GM23248 (cell line): ENCODE data around the gene NEK11. TPM values are rescaled to one million over a fixed set of nuclear protein-coding genes. Genes with fewer than 3 reads are reported as not detected.

ENCODE experiments used
- DNase-seq: peaks from one replicate; pipeline ENCODE4 v3.0.0-alpha.2; 2015
- H2AFZ ChIP-seq: fragments of 200-600 bp; sonication (generic); 2 replicates; pipeline ENCODE4 v1.6.1; 2016; ENCODE audit warnings: antibody characterized with exemption
- H3F3A ChIP-seq: fragments of 200-600 bp; sonication (generic); 2 replicates; pipeline ENCODE4 v1.6.1; 2016; ENCODE audit warnings: mild to moderate bottlenecking, antibody characterized with exemption, mixed run types; ENCODE audit not compliant: insufficient read depth
- H3K27ac ChIP-seq: fragments of 200-600 bp; sonication (generic); 2 replicates; pipeline ENCODE4 v1.5.1; 2016; ENCODE audit warnings: mild to moderate bottlenecking
- H3K27me3 ChIP-seq: fragments of 200-600 bp; sonication (generic); replicated peaks from 2 replicates; pipeline ENCODE4 v1.6.1; 2016; ENCODE audit warnings: mild to moderate bottlenecking; ENCODE audit not compliant: insufficient read depth
- H3K36me3 ChIP-seq: fragments of 200-600 bp; sonication (generic); 2 replicates; pipeline ENCODE4 v1.6.1; 2016; ENCODE audit warnings: low read depth, mild to moderate bottlenecking
- H3K4me1 ChIP-seq: fragments of 200-600 bp; sonication (generic); 2 replicates; pipeline ENCODE4 v1.6.1; 2016; ENCODE audit warnings: mild to moderate bottlenecking; ENCODE audit not compliant: insufficient read depth
- H3K4me2 ChIP-seq: fragments of 200-600 bp; sonication (generic); one replicate; pipeline ENCODE4 v1.6.1; 2016; ENCODE audit warnings: mild to moderate bottlenecking; ENCODE audit not compliant: unreplicated experiment
- H3K4me3 ChIP-seq: fragments of 200-600 bp; sonication (generic); 2 replicates; pipeline ENCODE4 v1.5.1; 2016; ENCODE audit warnings: mild to moderate bottlenecking
- H3K79me2 ChIP-seq: fragments of 200-600 bp; sonication (generic); 2 replicates; pipeline ENCODE4 v1.6.1; 2016; ENCODE audit warnings: mild to moderate bottlenecking; ENCODE audit not compliant: insufficient read depth
- H3K9ac ChIP-seq: fragments of 200-600 bp; sonication (generic); 2 replicates; pipeline ENCODE4 v1.6.1; 2016; ENCODE audit warnings: mild to moderate bottlenecking
- H3K9me2 ChIP-seq: fragments of 200-600 bp; sonication (generic); 2 replicates; pipeline ENCODE4 v1.6.1; 2016; ENCODE audit warnings: mixed run types, mild to moderate bottlenecking, moderate library complexity; ENCODE audit not compliant: insufficient read depth
- H3K9me3 ChIP-seq: fragments of 200-600 bp; sonication (generic); one replicate; pipeline ENCODE4 v1.6.1; 2017; ENCODE audit warnings: low read depth
- H4K20me1 ChIP-seq: fragments of 200-600 bp; sonication (generic); 2 replicates; pipeline ENCODE4 v1.6.0; 2016; ENCODE audit not compliant: insufficient read depth
- EZH2 ChIP-seq: fragments of 200-600 bp; sonication (generic); IDR thresholded peaks from 2 replicates; pipeline ENCODE4 v1.6.1; 2018; ENCODE audit warnings: antibody characterized with exemption, mild to moderate bottlenecking; ENCODE audit not compliant: insufficient read depth, poor library complexity, severe bottlenecking
- EZH2phosphoT487 ChIP-seq: fragments of 200-600 bp; sonication (generic); IDR thresholded peaks from 2 replicates; pipeline ENCODE4 v1.6.1; 2018; ENCODE audit warnings: antibody characterized with exemption, moderate library complexity, mild to moderate bottlenecking, low read depth; ENCODE audit not compliant: insufficient read depth
- WGBS, 2 experiments: methylation state at CpG; one replicate each; pipeline ENCODE4 v1.1.6; 2015 to 2017; ENCODE audit warnings: low lambda C conversion rate in 2 of 2, low coverage in 1 of 2; ENCODE audit errors: missing lambda C conversion rate in 2 of 2; 5-methylcytosine and 5-hydroxymethylcytosine counted together
- in situ Hi-C: fragments of 300-500 bp; cut with MboI; formaldehyde crosslinking; loops from 2 replicates; pipeline ENCODE4 v1.15.0; 2020
- polyA plus RNA-seq: library from polyadenylated mRNA; unstranded; fragments of >200 nt; fragmentation: Nextera tagmentation; extraction: Ambion mirVana; gene quantifications from 2 replicates; pipeline ENCODE4 v1.2.1, GENCODE V29; 2016
- total RNA-seq: library from RNA; depleted of rRNA; stranded (reverse); fragments of >200 nt; shearing (Covaris generic); gene quantifications from 2 replicates; pipeline ENCODE4 v1.2.3, GENCODE V29; 2014

The NEK11 gene
- total and polyA plus RNA-seq, 2 experiments from 2014 or later: 7.6 to 18.5 TPM

DNA sequence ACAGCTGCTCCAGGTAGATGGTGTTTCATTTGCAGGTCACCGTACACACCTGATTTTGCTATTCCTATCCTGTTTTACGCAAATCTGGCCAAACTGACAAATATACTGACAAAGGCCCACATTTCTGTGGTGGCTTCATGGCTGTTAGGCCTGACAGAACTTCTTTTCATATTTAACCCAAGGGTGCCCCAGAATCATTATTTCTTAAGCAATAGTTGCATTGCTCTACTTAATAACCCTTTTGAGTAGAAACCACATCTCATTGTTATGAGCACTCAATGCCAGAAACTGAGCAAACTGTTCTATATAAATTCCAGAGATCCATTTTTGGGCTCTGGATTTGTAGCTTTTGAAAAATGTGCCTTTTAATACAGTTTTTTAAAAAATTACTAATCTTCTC, 19.4 kb upstream of the NEK11 start:
- H3K36me3 ChIP-seq: peaks cover 24% of the 10 kb centered on the region; the same call in 1 of the 2 replicates
- no peak overlapping the region for H3K27ac ChIP-seq
- no peaks in the 10 kb centered on the region for H3K9me2 ChIP-seq
- no peaks in the 10 kb centered on the region for H4K20me1 ChIP-seq
- peaks cover 5% of the 10 kb centered on the region; the same call in 1 of the 2 replicates for H3K4me1 ChIP-seq
- H3K27me3 ChIP-seq: no peaks in the 10 kb centered on the region
- H3K4me2 ChIP-seq: no peak overlapping the region
- H3K9me3 ChIP-seq: no peaks in the 10 kb centered on the region
- in situ Hi-C loops: no loop called here
- no peak overlapping the region for H3K9ac ChIP-seq
- no peak overlapping the region for H2AFZ ChIP-seq
- TF ChIP-seq EZH2 (no peak), EZH2phosphoT487 (no peak)
- no peak for DNase-seq
- WGBS, 2 experiments: 96 to 100% methylated on average over 2 of the region's 2 CpGs
- no peak overlapping the region for H3K4me3 ChIP-seq
- H3K79me2 ChIP-seq: no peaks in the 10 kb centered on the region
- peaks cover 5% of the 10 kb centered on the region; the same call in 1 of the 2 replicates for H3F3A ChIP-seq

GRCh38 chr3:131007782-131008181, 18.9 kb upstream of the NEK11 start:
- peaks cover 29% of the 10 kb centered on the region; the same call in 1 of the 2 replicates for H3K36me3 ChIP-seq
- no peak overlapping the region for H3K4me2 ChIP-seq
- H3K9me3 ChIP-seq: no peaks in the 10 kb centered on the region
- H4K20me1 ChIP-seq: no peaks in the 10 kb centered on the region
- H2AFZ ChIP-seq: no peak overlapping the region
- no peaks in the 10 kb centered on the region for H3K9me2 ChIP-seq
- no peaks in the 10 kb centered on the region for H3K27me3 ChIP-seq
- H3K4me1 ChIP-seq: peaks cover under 1% of the 10 kb centered on the region; the same call in 1 of the 2 replicates
- in situ Hi-C loops: no loop called here
- no peaks in the 10 kb centered on the region for H3K79me2 ChIP-seq
- peaks cover 5% of the 10 kb centered on the region; the same call in 1 of the 2 replicates for H3F3A ChIP-seq
- no peak overlapping the region for H3K9ac ChIP-seq
- no peak overlapping the region for H3K27ac ChIP-seq
- 97 to 100% methylated on average over 2 of the region's 2 CpGs for WGBS, 2 experiments
- peak; percentile 27 for DNase-seq
- TF ChIP-seq EZH2 (no peak), EZH2phosphoT487 (no peak)
- H3K4me3 ChIP-seq: no peak overlapping the region

DNA sequence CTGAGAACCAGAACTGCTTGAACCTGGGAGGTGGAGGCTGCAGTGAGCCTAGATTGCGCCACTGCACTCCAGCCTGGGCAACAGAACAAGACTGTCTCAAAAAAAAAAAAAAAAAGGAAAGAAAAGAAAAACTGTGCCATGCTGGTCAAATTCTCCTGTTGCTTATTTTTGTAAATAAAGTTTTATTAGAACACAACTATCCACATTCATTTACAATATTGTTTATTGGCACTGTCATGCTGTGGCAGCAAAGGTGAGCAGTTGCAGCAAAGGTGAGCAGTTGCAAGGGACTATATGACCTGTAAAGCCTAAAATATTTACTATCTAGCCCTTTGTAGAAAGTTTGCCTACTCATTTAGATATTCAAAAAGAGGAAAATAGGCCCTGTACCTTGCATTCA, 18.4 kb upstream of the NEK11 start:
- no peak for DNase-seq
- no peak overlapping the region for H3K4me2 ChIP-seq
- TF ChIP-seq EZH2phosphoT487 (no peak), EZH2 (no peak)
- H3K79me2 ChIP-seq: no peaks in the 10 kb centered on the region
- no peak overlapping the region for H3K9ac ChIP-seq
- no peak overlapping the region for H3K4me3 ChIP-seq
- H3K27me3 ChIP-seq: no peaks in the 10 kb centered on the region
- H3K9me3 ChIP-seq: no peaks in the 10 kb centered on the region
- H4K20me1 ChIP-seq: no peaks in the 10 kb centered on the region
- H3K27ac ChIP-seq: no peak overlapping the region
- 93 to 100% methylated on average over 1 of the region's 1 CpG for WGBS, 2 experiments
- H3F3A ChIP-seq: peaks cover 6% of the 10 kb centered on the region
- peaks cover 35% of the 10 kb centered on the region for H3K36me3 ChIP-seq
- no peak overlapping the region for H2AFZ ChIP-seq
- no peaks in the 10 kb centered on the region for H3K4me1 ChIP-seq
- H3K9me2 ChIP-seq: no peaks in the 10 kb centered on the region
- in situ Hi-C loops: no loop called here

DNA sequence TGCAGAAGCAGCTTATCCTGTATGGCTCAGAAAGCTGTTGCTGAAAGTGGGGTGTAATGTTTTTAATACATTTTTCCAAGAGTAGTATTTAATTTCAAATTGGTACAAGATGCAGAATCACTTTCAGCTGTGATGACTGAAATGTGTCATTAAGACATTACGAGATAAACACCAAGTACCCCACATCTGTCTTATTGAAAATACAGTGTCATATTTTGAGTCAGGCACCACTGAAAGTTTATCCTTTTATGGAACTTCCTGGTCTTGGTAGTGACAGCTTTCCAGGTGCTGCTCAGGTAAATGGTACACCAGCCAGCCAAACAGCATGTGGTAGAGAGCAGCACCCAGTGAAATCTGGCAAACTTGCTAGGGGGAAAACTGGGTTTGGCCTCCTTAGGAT, 17.0 kb upstream of the NEK11 start:
- H3K36me3 ChIP-seq: peaks cover 46% of the 10 kb centered on the region
- H2AFZ ChIP-seq: no peak overlapping the region
- 61 to 69% methylated on average over 1 of the region's 1 CpG for WGBS, 2 experiments
- no peak for DNase-seq
- no peak overlapping the region for H3K4me2 ChIP-seq
- no peaks in the 10 kb centered on the region for H3K79me2 ChIP-seq
- in situ Hi-C loops: no loop called here
- peaks cover 13% of the 10 kb centered on the region for H3F3A ChIP-seq
- TF ChIP-seq EZH2phosphoT487: no peak
- TF ChIP-seq EZH2: no peak
- H3K9ac ChIP-seq: no peak overlapping the region
- no peaks in the 10 kb centered on the region for H3K9me2 ChIP-seq
- H3K27me3 ChIP-seq: no peaks in the 10 kb centered on the region
- no peak overlapping the region for H3K27ac ChIP-seq
- H3K9me3 ChIP-seq: no peaks in the 10 kb centered on the region
- no peaks in the 10 kb centered on the region for H3K4me1 ChIP-seq
- no peaks in the 10 kb centered on the region for H4K20me1 ChIP-seq
- H3K4me3 ChIP-seq: no peak overlapping the region

DNA sequence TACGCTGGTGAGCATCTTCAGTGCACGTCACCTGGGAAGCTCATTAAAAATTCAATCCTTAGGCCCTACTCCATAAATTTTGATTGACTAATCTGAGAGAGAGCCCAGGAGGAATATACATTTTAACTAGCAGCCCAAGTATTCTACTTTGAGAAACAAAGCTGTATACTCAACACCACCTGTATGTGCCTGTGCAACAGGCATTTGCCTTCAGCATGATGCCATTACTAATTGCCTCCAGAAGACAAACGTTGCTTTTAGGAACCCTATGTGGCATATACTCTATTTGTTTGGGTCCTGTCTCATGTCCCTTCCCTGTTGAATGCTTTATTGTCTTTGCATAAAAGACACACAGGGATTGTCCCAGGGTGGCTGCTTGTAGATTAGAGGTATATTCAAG, 7.7 kb upstream of the NEK11 start:
- DNase-seq: no peak
- in situ Hi-C loops: no loop called here
- H3K27me3 ChIP-seq: no peaks in the 10 kb centered on the region
- H4K20me1 ChIP-seq: no peaks in the 10 kb centered on the region
- 94 to 95% methylated on average over 3 of the region's 3 CpGs for WGBS, 2 experiments
- H3F3A ChIP-seq: peaks cover under 1% of the 10 kb centered on the region; the same call in 1 of the 2 replicates
- H2AFZ ChIP-seq: no peak overlapping the region
- H3K9me2 ChIP-seq: no peaks in the 10 kb centered on the region
- no peak overlapping the region for H3K27ac ChIP-seq
- no peak overlapping the region for H3K4me2 ChIP-seq
- TF ChIP-seq EZH2phosphoT487 (no peak), EZH2 (no peak)
- no peaks in the 10 kb centered on the region for H3K9me3 ChIP-seq
- peaks cover 18% of the 10 kb centered on the region for H3K79me2 ChIP-seq
- H3K4me3 ChIP-seq: no peak overlapping the region
- H3K4me1 ChIP-seq: peaks cover 12% of the 10 kb centered on the region; the same call in 1 of the 2 replicates
- peaks cover 30% of the 10 kb centered on the region for H3K36me3 ChIP-seq
- no peak overlapping the region for H3K9ac ChIP-seq
